ENCODE measurements around the gene SYVN1.

The SYVN1 gene

GRCh38 chr11:65085446-65085845, 48.9 kb downstream of the SYVN1 start:
- DNase-seq: no peak

- DNase-seq: no peak
Measured at GRCh38 chr11:65084598-65085375, 49.5 kb downstream of the SYVN1 start.

GRCh38 chr11:65083834-65084597, 50.3 kb downstream of the SYVN1 start, which contains the start of the genes CDCA5 and ZFPL1:
CDCA5 (minus strand) TSS chr11:65084040; CDS start chr11:65083978, 62 bp downstream.
ZFPL1 (plus strand) TSS chr11:65084222; CDS start chr11:65084699, 477 bp downstream.
- peak; percentile 97 for DNase-seq

- DNase-seq: no peak
Measured at GRCh38 chr11:65083134-65083833, 51.0 kb downstream of the SYVN1 start.

GRCh38 chr11:65078786-65079342, 55.5 kb downstream of the SYVN1 start:
- DNase-seq: no peak

- DNase-seq: no peak
Measured at GRCh38 chr11:65078151-65078550, 56.2 kb downstream of the SYVN1 start.

GRCh38 chr11:65077451-65077850, 56.9 kb downstream of the SYVN1 start:
- DNase-seq: no peak
